T-helper 1 cell treated with Interleukin-12 subunit alpha and Interleukin-12 subunit beta and Interleukin-4 antibody, amounts not matched to agents 30 μg/mL and 1 μg/mL, for 36 hours (primary cell): Measurements from ENCODE around the gene USP49.

Experiments used
- H3K27ac Mint-ChIP-seq: one replicate; pipeline ENCODE4 v1.8.0; 2021; ENCODE audit warnings: mild to moderate bottlenecking, mixed read lengths
- H3K27me3 Mint-ChIP-seq: one replicate; pipeline ENCODE4 v1.8.0; 2021; ENCODE audit warnings: low read depth, mixed read lengths
- H3K36me3 Mint-ChIP-seq: one replicate; pipeline ENCODE4 v1.8.0; 2021; ENCODE audit warnings: low read depth, mixed read lengths
- H3K4me1 Mint-ChIP-seq: one replicate; pipeline ENCODE4 v1.8.0; 2021; ENCODE audit warnings: low read depth, mixed read lengths
- H3K4me3 Mint-ChIP-seq: one replicate; pipeline ENCODE4 v1.8.0; 2021; ENCODE audit warnings: mild to moderate bottlenecking, moderate library complexity, mixed read lengths
- H3K9me3 Mint-ChIP-seq: one replicate; pipeline ENCODE4 v1.8.0; 2021; ENCODE audit warnings: mixed read lengths

USP49 gene

DNA sequence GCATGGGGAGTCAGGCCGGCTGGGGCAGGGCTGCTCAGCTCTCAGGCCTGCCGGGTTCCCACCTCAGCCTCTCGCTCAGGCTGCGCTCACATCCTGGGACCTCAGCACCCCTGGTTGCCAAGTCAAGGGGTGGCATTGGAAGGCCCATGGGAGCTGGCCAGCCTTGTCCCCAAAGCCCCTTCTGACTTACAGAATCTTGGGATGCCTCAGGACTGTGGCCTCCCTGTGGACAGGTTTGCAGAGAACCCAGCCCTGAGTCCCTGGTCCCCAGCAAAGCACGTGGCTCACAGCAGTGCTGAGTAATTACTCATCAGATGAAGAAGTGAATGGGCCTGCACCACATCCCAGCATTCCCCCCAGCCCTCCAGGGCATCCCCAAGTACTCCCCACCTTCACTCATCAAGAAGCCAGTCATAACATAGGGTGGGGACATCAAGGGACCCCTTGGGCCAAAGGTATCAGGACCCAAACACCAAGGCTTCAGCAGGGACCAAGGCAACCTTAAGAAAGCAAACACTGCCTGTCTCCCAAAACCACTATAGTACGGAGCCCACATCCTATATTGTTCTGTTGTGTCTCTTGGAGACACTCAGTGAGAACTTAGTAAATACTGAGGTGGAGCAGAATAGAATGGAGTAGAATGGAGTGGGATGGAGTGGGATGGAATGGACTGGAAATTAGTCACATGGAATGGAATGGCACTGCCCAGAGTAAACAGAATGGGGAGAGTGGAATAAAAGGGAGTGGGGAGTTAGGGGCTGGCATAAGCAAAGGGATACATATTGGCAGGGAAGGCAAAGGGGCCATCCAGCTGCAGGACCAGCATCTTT lies 151.6 kb downstream of the USP49 start:
- Mint-ChIP-seq H3K27ac (no peak overlapping the region), H3K36me3 (no peaks in the 10 kb centered on the region), H3K27me3 (no peaks in the 10 kb centered on the region), H3K4me1 (no peaks in the 10 kb centered on the region), H3K4me3 (no peak overlapping the region), H3K9me3 (no peaks in the 10 kb centered on the region)

DNA sequence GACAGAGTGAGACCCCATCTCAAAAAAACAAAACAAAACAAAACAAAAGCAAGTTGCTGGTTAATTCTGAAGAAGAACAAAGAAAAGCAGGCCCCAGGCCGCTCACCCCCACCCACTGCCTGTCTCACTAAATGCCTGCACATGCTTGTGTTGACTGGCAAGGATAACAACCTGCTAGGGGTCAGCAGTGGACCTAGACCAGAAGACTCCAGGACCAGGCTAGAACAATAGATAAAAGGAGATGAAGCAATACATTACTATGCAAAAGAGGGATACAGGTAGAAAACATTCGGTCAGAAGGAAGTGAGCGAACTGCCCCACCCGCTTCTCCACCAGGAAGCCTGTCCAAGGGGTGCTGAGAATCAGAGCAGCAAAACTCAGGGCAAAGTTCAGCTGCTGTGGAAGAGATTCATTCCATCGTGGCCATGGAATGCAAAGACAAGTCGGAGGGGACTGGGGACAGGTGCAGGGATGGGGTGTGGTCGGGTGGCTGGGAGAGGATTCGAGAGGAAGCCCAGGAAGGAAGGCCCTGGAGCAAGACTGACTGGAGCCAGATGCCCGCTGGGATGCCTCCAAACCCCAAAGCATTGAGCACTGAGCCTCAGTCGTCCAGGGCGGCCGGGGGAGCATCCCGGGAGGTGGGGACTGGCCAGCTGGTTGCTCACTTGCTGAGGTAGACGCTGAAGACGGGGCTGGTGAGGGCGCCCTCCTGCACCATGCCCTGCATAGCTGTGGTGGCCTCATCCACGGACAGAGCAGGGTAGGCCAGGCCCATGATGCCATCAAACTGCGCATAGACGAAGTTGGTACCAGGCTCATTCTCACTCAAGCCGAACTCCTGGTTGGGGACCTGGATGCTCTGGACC lies 153.3 kb downstream of the USP49 start:
- no peaks in the 10 kb centered on the region for H3K9me3 Mint-ChIP-seq
- no peak overlapping the region for H3K27ac Mint-ChIP-seq
- no peak overlapping the region for H3K4me3 Mint-ChIP-seq
- no peaks in the 10 kb centered on the region for H3K4me1 Mint-ChIP-seq
- no peaks in the 10 kb centered on the region for H3K27me3 Mint-ChIP-seq
- H3K36me3 Mint-ChIP-seq = no peaks in the 10 kb centered on the region

DNA sequence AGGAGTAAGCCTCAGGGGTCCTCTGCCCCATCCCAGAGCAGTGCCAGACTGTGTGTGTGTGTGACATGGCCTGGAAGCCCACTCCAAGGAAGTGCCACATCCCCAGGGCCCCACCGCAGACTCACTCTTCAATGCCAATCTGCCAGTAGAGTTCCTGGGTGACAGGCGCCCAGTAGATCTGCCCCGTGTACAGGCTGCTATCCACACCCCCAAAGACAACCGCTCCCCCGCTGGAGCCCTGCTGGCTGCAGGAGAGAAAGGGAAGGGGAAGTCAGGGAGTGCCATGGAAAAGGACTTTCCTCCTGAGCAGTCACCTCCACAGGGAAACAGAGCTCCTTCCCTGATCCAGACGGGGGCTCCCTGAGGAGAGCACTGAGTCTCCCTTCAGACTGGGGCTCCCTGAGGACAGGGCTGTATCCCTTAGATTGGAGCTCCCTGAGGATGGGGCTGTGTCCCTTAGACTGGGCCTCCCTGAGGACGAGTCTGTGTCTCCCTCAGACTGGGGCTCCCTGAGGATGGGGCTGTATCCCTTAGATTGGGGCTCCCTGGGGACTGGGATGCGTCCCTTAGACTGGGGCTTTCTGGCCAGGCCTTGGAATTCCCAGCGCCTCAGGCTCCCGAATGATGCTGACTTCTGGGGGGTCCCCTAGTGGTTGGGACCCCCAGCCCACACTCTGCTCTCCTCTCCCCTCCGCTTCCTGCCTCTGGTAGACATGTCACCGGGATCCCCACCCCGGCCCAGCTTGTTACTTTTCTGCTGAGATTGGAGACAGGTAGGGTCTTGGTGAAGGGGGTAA lies 154.6 kb downstream of the USP49 start:
- no peaks in the 10 kb centered on the region for H3K36me3 Mint-ChIP-seq
- peaks cover 3% of the 10 kb centered on the region for H3K4me1 Mint-ChIP-seq
- no peaks in the 10 kb centered on the region for H3K27me3 Mint-ChIP-seq
- H3K9me3 Mint-ChIP-seq = no peaks in the 10 kb centered on the region
- H3K27ac Mint-ChIP-seq = no peak overlapping the region
- H3K4me3 Mint-ChIP-seq = no peak overlapping the region
